Head of caudate nucleus (tissue), 42 donors: Measurements from ENCODE around the gene CERS2.

Source experiments
- DNase-seq, 42 donors: peaks; one replicate each; pipeline versions ENCODE4 v3.0.0 to v3.0.0-alpha.2; 2020 to 2021; ENCODE audit warnings: mixed read lengths in 7 of 42
- intact Hi-C: fragments of 100-400 bp; cut with DNase I; formaldehyde crosslinking; loops from one replicate; pipeline ENCODE4 v1.15.0; 2022

Gene CERS2

DNA sequence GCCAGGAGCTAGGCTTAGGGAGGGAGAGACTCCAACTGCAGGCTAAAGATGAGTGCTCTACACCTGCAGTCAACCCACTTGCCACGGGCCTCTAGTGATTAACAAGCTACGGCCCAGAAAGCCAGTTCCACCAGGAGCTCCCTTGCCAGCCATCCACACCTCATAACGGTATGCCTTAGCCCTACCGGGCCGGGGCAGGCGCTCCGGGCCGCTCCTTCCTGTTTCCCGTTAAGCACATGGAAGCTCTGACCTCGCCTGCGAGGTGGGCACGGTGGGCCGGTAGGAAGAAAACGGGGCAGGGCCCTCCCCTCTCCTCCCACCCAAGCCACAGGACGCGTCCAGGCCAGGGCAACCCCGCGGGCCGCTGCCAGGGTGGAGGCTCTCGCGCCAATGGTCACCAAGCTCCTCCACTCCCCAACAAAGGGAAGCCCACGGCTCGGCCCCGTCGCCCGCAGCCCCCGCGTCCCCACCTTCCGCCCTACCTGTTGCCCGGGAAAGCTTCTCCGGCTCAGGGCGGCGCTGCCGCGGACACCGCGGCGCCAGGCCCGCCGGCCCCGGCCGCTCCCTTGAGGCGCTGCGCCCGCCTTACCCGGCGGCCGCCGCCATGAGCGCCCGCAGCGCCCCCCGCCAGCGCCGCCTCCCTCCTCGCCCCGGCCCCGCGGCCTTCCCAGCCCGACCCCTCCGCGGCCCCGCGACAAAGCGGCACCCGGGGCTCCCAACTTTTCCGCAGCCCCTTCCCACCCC lies 627 bp downstream of the CERS2 start:
- intact Hi-C loops, result loop anchor here (10.0 kb wide), 2 partner anchors 49 to 99 kb away; partner anchors contain the start of genes ARNT and SETDB1
- peak in 36 of 42 donors; percentile 21 to 69 (median 40) for DNase-seq

DNA sequence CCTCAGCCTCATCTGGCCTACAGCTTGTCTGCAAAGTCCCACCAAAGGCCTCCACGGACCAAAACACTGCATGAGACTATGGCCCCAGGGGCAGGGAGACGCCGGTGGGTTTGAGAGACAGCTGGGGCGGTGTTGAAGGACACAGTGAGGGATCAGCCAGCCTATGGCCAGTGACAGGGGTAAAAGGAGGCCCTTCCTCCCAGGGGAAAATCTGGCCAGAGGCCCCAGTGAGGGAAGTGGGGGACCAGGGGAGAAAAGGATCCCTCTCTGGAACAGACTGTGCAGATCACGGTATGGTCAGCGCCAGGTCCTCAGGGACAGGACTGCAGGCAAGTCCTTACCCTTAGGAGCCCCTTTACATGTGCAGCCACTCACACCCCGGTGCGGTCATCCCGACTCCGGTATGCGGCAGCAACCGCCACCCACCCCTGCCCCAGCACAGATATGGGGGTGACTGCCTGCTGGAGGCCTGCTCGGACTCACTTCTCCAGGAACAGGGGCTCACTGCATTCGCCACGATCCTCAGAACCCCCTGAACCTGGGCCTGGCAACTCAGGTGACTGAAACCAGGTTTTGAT lies 1.3 kb downstream of the CERS2 start:
- intact Hi-C loops, result loop anchor here (10.0 kb wide), 2 partner anchors 49 to 99 kb away; partner anchors contain the start of genes ARNT and SETDB1
- DNase-seq, result peak in 4 of 42 donors; percentile 23 to 43 (median 31)

DNA sequence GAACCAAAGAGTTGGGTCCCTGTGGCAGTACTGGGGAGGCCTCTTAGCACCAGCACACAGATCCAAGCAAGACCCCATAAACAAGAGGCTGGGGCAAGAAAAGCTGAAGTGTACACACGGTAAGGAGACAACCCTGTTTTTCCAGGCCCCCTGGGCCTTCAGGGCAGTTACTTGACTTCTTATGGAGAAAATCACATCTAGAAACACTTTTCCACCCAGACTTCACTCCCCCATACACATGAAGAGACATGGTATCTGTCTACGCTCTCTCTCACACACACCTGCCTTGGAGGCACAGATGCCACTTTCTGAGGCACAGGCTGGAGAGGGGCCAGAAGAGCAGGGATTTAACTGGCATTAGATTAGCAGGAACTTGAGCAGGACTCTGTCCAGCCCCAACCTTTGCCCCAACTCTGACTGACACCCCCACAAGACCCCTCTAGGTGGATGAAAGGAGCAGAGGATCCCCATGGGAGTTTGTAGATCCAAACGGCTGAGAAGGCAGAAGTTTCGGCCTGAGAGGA lies 2.2 kb downstream of the CERS2 start:
- no peak for DNase-seq

DNA sequence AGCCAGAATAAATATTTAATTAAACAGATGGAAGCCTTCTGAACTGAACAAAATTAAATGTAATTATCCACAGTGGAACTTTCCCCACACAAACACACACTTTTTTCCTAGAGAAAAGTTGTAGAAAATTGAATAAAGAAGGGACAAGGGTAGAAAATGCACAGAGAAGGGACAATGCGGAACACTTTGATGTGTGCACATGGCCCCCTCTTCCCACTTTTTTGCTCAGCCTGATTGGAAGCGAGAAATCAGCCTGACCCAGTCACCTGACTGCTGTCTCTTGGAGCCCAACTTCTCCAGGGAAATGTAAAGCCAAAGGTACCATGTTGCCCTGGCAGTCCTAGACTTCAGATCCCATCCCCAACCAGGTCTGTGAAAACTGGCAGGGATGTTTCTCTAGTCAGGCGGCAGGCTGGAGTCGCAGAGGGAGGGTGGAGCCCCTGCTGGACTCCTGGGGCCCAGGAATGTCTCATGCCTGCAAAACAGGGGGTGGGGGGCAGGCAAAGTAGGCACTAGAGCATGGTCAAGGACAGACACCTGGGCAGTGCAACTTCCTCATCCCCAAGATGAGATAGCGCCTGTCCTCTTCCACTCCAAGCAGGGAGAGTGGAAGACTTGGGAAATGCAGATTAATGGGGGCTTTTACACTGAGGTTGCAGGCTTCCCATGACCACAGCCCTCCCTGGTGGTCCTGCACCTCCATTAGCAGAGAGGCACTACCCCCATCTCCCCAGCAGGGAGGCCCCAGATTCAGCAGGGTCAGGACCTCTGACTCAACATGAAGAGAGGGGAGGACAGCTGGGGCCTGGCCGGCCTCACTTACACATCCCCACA lies 2.8 kb downstream of the CERS2 start:
- intact Hi-C loops, result loop anchor here (10.0 kb wide), 2 partner anchors 47 to 97 kb away; partner anchors contain the start of genes ARNT and SETDB1
- DNase-seq, result peak in 1 of 42 donors; percentile 26

More for the DNA sequence above, 2.2 kb downstream of the CERS2 start:
- intact Hi-C loops, result loop anchor here (10.0 kb wide), 2 partner anchors 48 to 98 kb away; partner anchors contain the start of genes ARNT and SETDB1

DNA sequence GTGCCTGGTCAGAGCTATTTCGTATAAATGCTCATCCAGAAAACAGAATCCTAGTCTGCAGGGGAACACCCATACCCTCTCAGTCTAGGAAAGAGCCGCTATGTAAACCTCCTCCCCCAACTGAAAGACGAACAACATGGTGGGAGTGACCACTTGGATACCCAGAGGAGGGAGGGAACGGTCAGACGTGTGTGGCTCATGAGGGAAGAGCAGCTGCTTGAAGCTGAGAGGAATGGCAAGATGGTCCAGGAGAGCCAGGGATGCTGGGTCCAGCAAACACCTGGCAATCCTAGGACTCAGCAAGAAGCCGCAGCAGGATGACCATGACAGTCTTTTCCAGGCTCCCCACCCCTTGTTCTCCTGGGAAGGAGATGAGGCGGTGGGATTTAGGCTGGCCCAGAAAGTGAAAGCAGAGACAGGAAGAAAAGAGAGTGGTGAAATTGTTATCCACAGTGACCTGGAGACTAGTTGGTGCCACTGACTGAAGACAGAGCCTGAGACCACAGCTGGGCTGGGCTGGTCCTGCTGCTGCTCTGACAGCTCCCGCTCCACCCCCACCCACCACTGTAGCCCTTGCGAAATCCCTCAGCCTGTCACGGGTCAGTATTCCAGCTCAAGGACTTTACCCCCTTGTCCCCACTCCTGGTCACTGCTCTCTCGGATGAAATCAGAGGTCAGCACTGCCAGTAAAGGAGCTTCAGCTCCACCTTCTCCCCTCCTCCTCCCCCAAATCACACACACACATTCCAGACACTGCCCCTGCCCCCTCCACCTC lies 3.6 kb downstream of the CERS2 start:
- intact Hi-C loops, result loop anchor here (10.0 kb wide), 2 partner anchors 46 to 96 kb away; partner anchors contain the start of genes ARNT and SETDB1
- peak in 36 of 42 donors; percentile 12 to 74 (median 51) for DNase-seq

DNA sequence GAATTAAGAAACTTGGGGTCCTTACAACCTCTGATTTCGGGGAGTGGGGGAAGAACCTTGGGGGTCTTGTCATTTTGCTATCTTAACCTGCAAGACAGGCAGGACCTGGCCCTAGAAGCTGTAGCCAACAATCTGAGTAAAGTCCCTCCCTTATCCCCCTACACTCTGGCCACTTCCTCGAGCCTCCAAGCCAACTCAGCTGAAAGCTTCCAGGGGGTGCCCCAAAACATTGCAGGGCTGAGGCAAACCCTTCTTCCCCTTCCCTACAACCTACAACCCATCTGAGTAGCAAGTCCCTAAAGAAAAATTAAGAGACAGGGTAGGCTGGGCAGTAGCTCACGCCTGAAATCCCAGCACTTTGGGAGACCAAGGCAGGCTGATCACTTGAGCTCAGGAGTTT lies 5.0 kb downstream of the CERS2 start:
- intact Hi-C loops, result loop anchor here (10.0 kb wide), 2 partner anchors 45 to 95 kb away; partner anchors contain the start of genes ARNT and SETDB1
- no peak for DNase-seq

DNA sequence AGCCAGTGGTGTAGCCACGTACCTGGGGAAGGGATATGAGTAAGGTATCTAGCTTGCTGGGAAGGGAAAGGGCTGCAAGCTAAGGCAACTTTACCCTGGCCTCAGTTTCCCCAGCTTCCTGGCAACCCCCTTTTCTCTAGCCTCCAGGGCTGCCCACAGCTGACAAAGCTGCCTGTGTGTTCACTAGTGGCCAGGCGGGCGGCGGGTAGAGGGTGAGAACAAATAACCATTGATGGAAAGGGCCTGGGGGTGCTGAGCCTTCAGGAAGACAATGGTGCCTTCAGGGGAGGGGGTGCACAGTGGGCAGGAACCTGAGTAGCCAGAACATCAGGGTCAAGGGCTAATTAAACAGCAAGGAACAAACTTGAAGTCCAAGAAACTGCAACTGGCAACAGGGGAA lies 6.1 kb downstream of the CERS2 start:
- peak; percentile 47 to 91 (median 78) for DNase-seq
- intact Hi-C loops, result no loop called here

DNA sequence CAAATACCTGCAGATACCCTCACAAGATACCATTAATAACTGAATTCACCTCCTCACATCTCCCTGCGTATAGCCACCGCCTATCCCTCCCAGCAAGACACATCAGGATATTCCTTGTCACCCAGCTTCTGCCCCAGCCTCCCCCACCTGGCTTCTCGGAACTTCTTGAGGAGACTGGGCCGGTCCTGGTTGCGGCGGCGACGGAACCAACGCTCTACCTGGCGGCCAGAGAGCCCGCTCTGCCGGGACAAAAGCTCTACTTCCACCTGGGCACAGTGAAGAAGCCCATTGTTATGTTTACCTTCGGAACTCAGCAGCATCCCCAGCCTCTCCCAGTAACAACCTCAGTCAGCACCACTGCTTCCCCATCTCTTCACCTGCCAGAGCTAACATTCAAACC lies 6.7 kb downstream of the CERS2 start:
- no peak for DNase-seq

DNA sequence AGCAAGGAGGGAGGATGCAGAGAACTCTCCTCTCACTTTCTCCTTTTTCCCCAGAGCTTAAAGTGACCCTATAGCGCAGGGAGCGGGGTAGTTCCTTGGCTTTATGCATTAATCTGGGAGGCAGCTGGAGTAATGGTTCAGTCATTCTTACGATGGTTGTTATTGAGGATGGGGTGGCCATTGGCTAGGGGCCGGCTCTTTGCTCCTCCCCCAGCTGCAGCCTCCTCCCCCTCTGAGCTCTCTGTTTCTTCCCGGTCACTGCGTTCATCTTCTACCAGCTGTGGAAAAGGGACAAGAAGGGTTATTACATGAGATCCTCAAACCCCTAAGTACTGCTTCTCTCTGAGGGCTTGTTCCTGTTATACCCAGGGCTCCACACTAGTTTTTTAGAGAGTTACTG lies 8.6 kb downstream of the CERS2 start:
- DNase-seq, result peak in 21 of 42 donors; percentile 21 to 72 (median 49)
- intact Hi-C loops, result no loop called here

More for the DNA sequence above, 6.7 kb downstream of the CERS2 start:
- intact Hi-C loops, result no loop called here

DNA sequence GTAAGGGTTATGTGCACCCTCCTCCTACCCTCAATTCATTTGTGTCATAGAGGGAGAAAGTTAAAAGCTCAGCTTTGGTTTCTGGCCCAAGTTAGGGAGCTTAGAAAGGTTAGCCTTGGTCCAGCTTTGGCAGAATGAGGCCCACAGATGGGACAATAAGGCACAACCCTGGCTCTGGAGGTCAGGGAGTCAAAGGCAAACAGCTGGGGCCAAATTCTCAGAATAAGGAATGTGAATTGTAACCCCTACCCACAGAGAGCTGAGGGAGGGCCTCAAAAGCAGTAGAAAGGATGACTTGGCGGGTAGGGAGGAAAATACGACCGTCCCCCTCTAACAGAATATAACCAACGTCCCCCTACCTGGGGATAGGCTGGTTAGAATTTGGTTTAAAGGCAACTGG lies 9.0 kb downstream of the CERS2 start:
- intact Hi-C loops, result no loop called here
- peak in 1 of 42 donors; percentile 16 for DNase-seq

DNA sequence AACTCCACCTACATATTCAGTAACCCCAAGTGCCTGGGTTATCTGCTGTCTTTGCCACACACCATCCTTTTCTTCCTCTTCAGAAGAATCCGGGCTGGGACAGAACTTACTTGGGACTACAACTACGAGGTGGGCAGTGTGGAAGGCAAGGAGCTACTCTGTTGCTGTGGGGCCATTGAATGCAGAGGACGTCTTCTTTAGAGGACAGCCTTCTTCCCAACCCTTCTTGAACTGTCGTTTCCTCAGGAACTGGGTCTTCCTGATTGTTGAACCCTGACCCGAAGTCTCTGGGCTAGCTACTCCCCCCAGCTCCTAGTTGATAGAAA lies 10.5 kb downstream of the CERS2 start:
- no peak for DNase-seq
- intact Hi-C loops, result no loop called here

DNA sequence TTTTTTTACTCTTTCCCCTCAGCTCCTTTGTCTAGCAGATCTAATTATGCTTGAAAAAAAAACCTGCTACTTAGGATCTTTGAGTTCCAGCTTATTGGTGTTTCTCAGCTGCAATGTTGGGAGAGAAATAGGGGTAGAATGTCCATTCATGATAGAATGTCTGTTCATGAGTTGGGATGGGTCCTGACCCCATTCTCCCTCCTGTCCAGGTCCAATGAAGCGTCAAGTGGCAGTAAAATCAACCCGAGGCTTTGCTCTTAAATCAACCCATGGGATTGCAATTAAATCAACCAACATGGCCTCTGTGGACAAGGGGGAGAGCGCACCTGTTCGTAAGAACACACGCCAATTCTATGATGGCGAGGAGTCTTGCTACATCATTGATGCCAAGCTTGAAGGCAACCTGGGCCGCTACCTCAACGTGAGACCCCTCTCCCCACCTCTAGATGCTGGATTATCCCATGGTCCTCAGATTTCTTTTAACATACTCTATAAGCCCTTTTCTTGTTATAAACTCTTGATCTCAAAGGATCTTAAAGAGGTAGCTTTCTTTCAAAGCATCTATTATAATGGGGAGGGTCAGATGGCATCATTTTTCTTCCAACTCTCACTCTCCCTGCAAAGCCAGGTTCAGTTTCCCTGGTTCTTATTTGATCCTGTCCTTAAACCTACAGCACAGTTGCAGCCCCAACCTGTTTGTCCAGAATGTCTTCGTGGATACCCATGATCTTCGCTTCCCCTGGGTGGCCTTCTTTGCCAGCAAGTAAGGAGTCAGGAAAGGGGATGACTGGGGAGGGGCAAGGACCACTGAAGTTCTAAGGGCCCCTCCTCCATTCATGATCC lies 11.1 kb downstream of the CERS2 start:
- intact Hi-C loops, result no loop called here
- no peak for DNase-seq

DNA sequence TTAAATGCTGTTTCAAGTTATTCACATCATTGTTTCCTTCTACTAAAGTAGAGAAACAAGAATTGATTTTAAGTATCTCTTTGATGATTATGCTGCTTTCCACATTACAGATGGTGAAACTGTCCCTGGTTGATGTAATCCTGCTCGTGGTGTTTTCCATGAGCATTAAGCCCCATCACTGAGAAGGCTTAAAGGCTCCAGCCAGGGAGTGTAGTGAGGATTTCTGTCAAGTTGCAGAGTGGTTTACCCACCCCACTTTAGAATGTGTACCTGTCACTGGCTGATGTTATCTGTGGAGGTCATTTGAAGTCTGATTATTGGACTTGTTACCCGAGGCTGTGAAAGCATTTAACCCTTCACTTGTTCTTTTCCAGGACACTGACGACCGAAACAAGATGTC lies 12.9 kb downstream of the CERS2 start:
- intact Hi-C loops, result no loop called here

DNA sequence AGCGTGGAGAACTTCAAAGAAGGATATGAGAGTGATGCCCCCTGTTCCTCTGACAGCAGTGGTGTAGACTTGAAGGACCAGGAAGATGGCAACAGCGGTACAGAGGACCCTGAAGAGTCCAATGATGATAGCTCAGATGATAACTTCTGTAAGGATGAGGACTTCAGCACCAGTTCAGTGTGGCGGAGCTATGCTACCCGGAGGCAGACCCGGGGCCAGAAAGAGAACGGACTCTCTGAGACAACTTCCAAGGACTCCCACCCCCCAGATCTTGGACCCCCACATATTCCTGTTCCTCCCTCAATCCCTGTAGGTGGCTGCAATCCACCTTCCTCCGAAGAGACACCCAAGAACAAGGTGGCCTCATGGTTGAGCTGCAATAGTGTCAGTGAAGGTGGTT lies 14.0 kb downstream of the CERS2 start:
- DNase-seq, result no peak
- intact Hi-C loops, result no loop called here

More for the DNA sequence above, 12.9 kb downstream of the CERS2 start:
- peak in 1 of 42 donors; percentile 7 for DNase-seq

DNA sequence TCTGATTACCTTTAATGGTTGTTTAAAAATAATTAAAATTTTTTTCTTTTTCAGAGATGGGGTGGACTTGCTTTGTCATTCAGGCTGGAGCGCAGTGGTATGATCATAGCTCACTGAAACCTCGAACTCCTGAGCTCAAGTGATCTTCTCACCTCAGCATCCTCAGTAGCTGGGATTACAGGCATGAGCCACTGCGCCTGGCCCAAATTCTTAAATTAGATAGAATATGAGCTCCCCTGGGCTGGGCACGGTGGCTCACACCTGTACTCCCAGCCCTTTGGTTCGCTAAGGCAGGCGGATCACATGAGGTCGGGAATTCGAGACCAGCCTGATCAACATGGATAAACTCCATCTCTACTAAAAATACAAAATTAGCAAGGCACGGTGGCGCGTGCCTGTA lies 17.0 kb downstream of the CERS2 start:
- DNase-seq, result no peak
- intact Hi-C loops, result no loop called here

DNA sequence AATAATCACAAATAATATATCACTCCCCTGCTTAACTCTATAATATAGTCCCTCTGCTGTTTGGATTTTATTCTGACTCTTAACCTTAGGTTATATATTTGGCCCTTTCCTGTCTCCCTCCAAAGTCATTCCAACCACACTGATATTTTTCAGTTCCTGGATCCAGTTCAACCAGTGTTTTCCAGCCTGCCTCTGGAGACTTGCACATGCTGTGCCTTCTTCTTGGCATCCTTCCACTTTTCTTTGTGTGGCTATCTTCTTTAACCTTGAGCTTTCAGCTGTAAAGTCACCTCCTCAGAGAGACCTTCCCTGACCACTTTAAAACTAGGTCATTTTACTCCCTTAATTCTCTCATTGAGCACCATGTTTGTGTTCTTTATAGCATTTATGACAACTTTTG lies 19.4 kb downstream of the CERS2 start:
- DNase-seq, result peak in 2 of 42 donors; percentile 5 to 6
- intact Hi-C loops, result no loop called here

DNA sequence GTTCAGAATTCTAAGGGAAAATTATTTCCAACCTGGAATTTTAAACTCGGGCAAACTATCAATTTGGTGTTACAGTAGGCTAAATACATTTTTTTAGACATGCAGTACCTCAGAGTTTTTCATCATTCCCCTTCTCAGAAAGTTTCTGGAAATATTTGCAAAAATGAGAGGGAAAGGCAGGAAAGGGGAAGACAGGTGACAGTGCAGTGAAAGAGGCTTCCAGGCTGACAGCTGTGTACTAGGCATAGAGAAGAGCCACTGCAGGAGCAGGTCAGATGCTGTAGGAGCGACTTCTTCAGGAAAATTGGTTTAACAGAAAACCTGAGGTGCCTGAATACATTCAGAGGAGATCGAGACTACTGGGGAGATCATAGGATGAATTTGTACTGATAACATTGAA lies 19.9 kb downstream of the CERS2 start:
- intact Hi-C loops, result no loop called here
- DNase-seq, result no peak

DNA sequence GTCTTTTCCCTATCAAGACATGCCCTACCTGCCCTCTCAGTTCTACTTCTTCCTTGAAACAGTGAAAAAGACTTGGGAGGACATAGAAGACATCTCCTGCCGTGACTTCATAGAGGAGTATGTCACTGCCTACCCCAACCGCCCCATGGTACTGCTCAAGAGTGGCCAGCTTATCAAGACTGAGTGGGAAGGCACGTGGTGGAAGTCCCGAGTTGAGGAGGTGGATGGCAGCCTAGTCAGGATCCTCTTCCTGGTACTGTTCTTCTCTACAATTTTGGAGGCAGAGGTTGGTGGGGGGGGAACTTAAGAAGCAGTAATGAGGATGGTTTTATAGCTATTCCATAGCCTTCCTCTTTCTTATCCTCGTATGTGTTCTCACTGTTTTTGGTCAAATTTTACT lies 29.8 kb downstream of the CERS2 start:
- no peak for DNase-seq
- intact Hi-C loops, result no loop called here
